ENCODE results near the gene PLS1.

Gene PLS1

GRCh38 chr3:142664819-142665218, 68.6 kb downstream of the PLS1 start:
- ChIA-PET CTCF (no interaction called here), POLR2A (interaction anchor here (0.6 kb wide), 1 partner anchor 135 kb away, joined by 6 read pairs; no protein-coding TSS in a partner anchor)
- H3K27ac ChIP-seq (ENCODE audit: insufficient read depth in 1 of 2, low read depth in 1 of 2, low read length in 2 of 2, poor library complexity in 1 of 2, severe bottlenecking in 2 of 2): no peak overlapping the region

GRCh38 chr3:142670120-142670519, 73.9 kb downstream of the PLS1 start:
- Histone ChIP-seq H3K4me3 (ENCODE audit: control insufficient read depth in 1 of 7, extremely low read depth in 1 of 7, insufficient read depth in 4 of 7, low read depth in 2 of 7, low read length in 6 of 7) (no peak overlapping the region), H3K27me3 (replicated peaks in 2 of 5; ENCODE audit: control insufficient read depth in 4 of 5, insufficient read depth in 5 of 5, low read length in 4 of 5) (no peaks in the 10 kb centered on the region), H3K36me3 (ENCODE audit: control insufficient read depth in 4 of 4, insufficient read depth in 4 of 4, low read length in 3 of 4) (peaks cover 0 to 10% (median 3%) of the 10 kb centered on the region in 4 experiments), H3K4me1 (ENCODE audit: control extremely low read depth in 1 of 4, control insufficient read depth in 4 of 4, insufficient read depth in 4 of 4, low read length in 3 of 4) (no peaks in the 10 kb centered on the region), H3K9me3 (ENCODE audit: control extremely low read depth in 1 of 5, control insufficient read depth in 4 of 5, insufficient read depth in 2 of 5, low read depth in 1 of 5, low read length in 4 of 5) (no peaks in the 10 kb centered on the region), H3K27ac (ENCODE audit: insufficient read depth in 1 of 2, low read depth in 1 of 2, low read length in 2 of 2, poor library complexity in 1 of 2, severe bottlenecking in 2 of 2) (no peak overlapping the region)
- 50% methylated on average over 1 of the region's 1 CpG for whole genome bisulfite sequencing (ENCODE audit: insufficient coverage)
- CTCF ChIA-PET: interaction anchor here (0.9 to 1.0 kb wide), 2 partner anchors 11 to 80 kb away, joined by 3 to 4 read pairs; no protein-coding TSS in a partner anchor
- DNase-seq: no peak
- POLR2A ChIA-PET: no interaction called here

More at GRCh38 chr3:142664819-142665218, 68.6 kb downstream of the PLS1 start:
- no peaks in the 10 kb centered on the region for H3K9me3 ChIP-seq (ENCODE audit: control extremely low read depth in 1 of 5, control insufficient read depth in 4 of 5, insufficient read depth in 2 of 5, low read depth in 1 of 5, low read length in 4 of 5)
- H3K4me1 ChIP-seq (ENCODE audit: control extremely low read depth in 1 of 4, control insufficient read depth in 4 of 4, insufficient read depth in 4 of 4, low read length in 3 of 4): peaks cover 0 to 9% (median 0%) of the 10 kb centered on the region in 4 experiments
- DNase-seq: no peak
- whole genome bisulfite sequencing (ENCODE audit: insufficient coverage): no CpG with 5 or more reads among the region's 2 CpGs
- H3K4me3 ChIP-seq (ENCODE audit: control insufficient read depth in 1 of 7, extremely low read depth in 1 of 7, insufficient read depth in 4 of 7, low read depth in 2 of 7, low read length in 6 of 7): no peak overlapping the region
- H3K27me3 ChIP-seq (replicated peaks in 2 of 5; ENCODE audit: control insufficient read depth in 4 of 5, insufficient read depth in 5 of 5, low read length in 4 of 5): no peaks in the 10 kb centered on the region
- H3K36me3 ChIP-seq (ENCODE audit: control insufficient read depth in 4 of 4, insufficient read depth in 4 of 4, low read length in 3 of 4): no peaks in the 10 kb centered on the region

- Histone ChIP-seq H3K4me1 (ENCODE audit: control extremely low read depth in 1 of 4, control insufficient read depth in 4 of 4, insufficient read depth in 4 of 4, low read length in 3 of 4) (no peaks in the 10 kb centered on the region), H3K4me3 (ENCODE audit: control insufficient read depth in 1 of 7, extremely low read depth in 1 of 7, insufficient read depth in 4 of 7, low read depth in 2 of 7, low read length in 6 of 7) (no peak overlapping the region), H3K36me3 (ENCODE audit: control insufficient read depth in 4 of 4, insufficient read depth in 4 of 4, low read length in 3 of 4) (peaks cover 0 to 10% (median 3%) of the 10 kb centered on the region in 4 experiments), H3K27ac (ENCODE audit: insufficient read depth in 1 of 2, low read depth in 1 of 2, low read length in 2 of 2, poor library complexity in 1 of 2, severe bottlenecking in 2 of 2) (no peak overlapping the region), H3K27me3 (replicated peaks in 2 of 5; ENCODE audit: control insufficient read depth in 4 of 5, insufficient read depth in 5 of 5, low read length in 4 of 5) (no peaks in the 10 kb centered on the region), H3K9me3 (ENCODE audit: control extremely low read depth in 1 of 5, control insufficient read depth in 4 of 5, insufficient read depth in 2 of 5, low read depth in 1 of 5, low read length in 4 of 5) (no peaks in the 10 kb centered on the region)
- DNase-seq: no peak
- WGBS (ENCODE audit: insufficient coverage): no CpG with 5 or more reads among the region's 2 CpGs
- POLR2A ChIA-PET: no interaction called here
- CTCF ChIA-PET: interaction anchor here (1.6 kb wide), 1 partner anchor 30 kb away, joined by 3 read pairs; no protein-coding TSS in a partner anchor
Measured at GRCh38 chr3:142676151-142676550, 80.0 kb downstream of the PLS1 start.

GRCh38 chr3:142680710-142681109, 84.5 kb downstream of the PLS1 start:
- no peak overlapping the region for H3K27ac ChIP-seq (ENCODE audit: insufficient read depth in 1 of 2, low read depth in 1 of 2, low read length in 2 of 2, poor library complexity in 1 of 2, severe bottlenecking in 2 of 2)
- peaks cover 0 to 4% (median 1%) of the 10 kb centered on the region in 4 experiments for H3K36me3 ChIP-seq (ENCODE audit: control insufficient read depth in 4 of 4, insufficient read depth in 4 of 4, low read length in 3 of 4)
- ChIA-PET POLR2A (no interaction called here), CTCF (interaction anchor here (0.6 to 1.4 kb wide), 6 partner anchors 10 to 101 kb away, joined by 3 to 4 read pairs (median 3); no protein-coding TSS in a partner anchor)
- no peak overlapping the region for H3K4me3 ChIP-seq (ENCODE audit: control insufficient read depth in 1 of 7, extremely low read depth in 1 of 7, insufficient read depth in 4 of 7, low read depth in 2 of 7, low read length in 6 of 7)
- H3K27me3 ChIP-seq (replicated peaks in 2 of 5; ENCODE audit: control insufficient read depth in 4 of 5, insufficient read depth in 5 of 5, low read length in 4 of 5): no peaks in the 10 kb centered on the region
- DNase-seq: peak in 2 of 3 donors; percentile 8 to 11
- H3K4me1 ChIP-seq (ENCODE audit: control extremely low read depth in 1 of 4, control insufficient read depth in 4 of 4, insufficient read depth in 4 of 4, low read length in 3 of 4): no peaks in the 10 kb centered on the region
- WGBS (ENCODE audit: insufficient coverage): 83% methylated on average over 2 of the region's 2 CpGs
- no peaks in the 10 kb centered on the region for H3K9me3 ChIP-seq (ENCODE audit: control extremely low read depth in 1 of 5, control insufficient read depth in 4 of 5, insufficient read depth in 2 of 5, low read depth in 1 of 5, low read length in 4 of 5)

GRCh38 chr3:142690613-142691012, 94.4 kb downstream of the PLS1 start:
- DNase-seq: no peak
- Histone ChIP-seq H3K9me3 (ENCODE audit: control extremely low read depth in 1 of 5, control insufficient read depth in 4 of 5, insufficient read depth in 2 of 5, low read depth in 1 of 5, low read length in 4 of 5) (no peaks in the 10 kb centered on the region), H3K36me3 (ENCODE audit: control insufficient read depth in 4 of 4, insufficient read depth in 4 of 4, low read length in 3 of 4) (peaks cover 0 to 8% (median 3%) of the 10 kb centered on the region in 4 experiments), H3K27ac (ENCODE audit: insufficient read depth in 1 of 2, low read depth in 1 of 2, low read length in 2 of 2, poor library complexity in 1 of 2, severe bottlenecking in 2 of 2) (no peak overlapping the region), H3K27me3 (replicated peaks in 2 of 5; ENCODE audit: control insufficient read depth in 4 of 5, insufficient read depth in 5 of 5, low read length in 4 of 5) (no peaks in the 10 kb centered on the region), H3K4me3 (ENCODE audit: control insufficient read depth in 1 of 7, extremely low read depth in 1 of 7, insufficient read depth in 4 of 7, low read depth in 2 of 7, low read length in 6 of 7) (no peak overlapping the region), H3K4me1 (ENCODE audit: control extremely low read depth in 1 of 4, control insufficient read depth in 4 of 4, insufficient read depth in 4 of 4, low read length in 3 of 4) (no peaks in the 10 kb centered on the region)
- CTCF ChIA-PET: no interaction called here
- POLR2A ChIA-PET: no interaction called here
- WGBS (ENCODE audit: insufficient coverage): 100% methylated on average over 2 of the region's 2 CpGs

- Histone ChIP-seq H3K4me3 (ENCODE audit: control insufficient read depth in 1 of 7, extremely low read depth in 1 of 7, insufficient read depth in 4 of 7, low read depth in 2 of 7, low read length in 6 of 7) (no peak overlapping the region), H3K36me3 (ENCODE audit: control insufficient read depth in 4 of 4, insufficient read depth in 4 of 4, low read length in 3 of 4) (peaks cover 0 to 7% (median 2%) of the 10 kb centered on the region in 4 experiments), H3K27me3 (replicated peaks in 2 of 5; ENCODE audit: control insufficient read depth in 4 of 5, insufficient read depth in 5 of 5, low read length in 4 of 5) (no peaks in the 10 kb centered on the region), H3K9me3 (ENCODE audit: control extremely low read depth in 1 of 5, control insufficient read depth in 4 of 5, insufficient read depth in 2 of 5, low read depth in 1 of 5, low read length in 4 of 5) (no peaks in the 10 kb centered on the region), H3K27ac (ENCODE audit: insufficient read depth in 1 of 2, low read depth in 1 of 2, low read length in 2 of 2, poor library complexity in 1 of 2, severe bottlenecking in 2 of 2) (no peak overlapping the region), H3K4me1 (ENCODE audit: control extremely low read depth in 1 of 4, control insufficient read depth in 4 of 4, insufficient read depth in 4 of 4, low read length in 3 of 4) (no peaks in the 10 kb centered on the region)
- DNase-seq: no peak
- POLR2A ChIA-PET: no interaction called here
- WGBS (ENCODE audit: insufficient coverage): 83% methylated on average over 1 of the region's 2 CpGs
- CTCF ChIA-PET: no interaction called here
Measured at GRCh38 chr3:142691527-142691926, 95.3 kb downstream of the PLS1 start.

- Histone ChIP-seq H3K36me3 (ENCODE audit: control insufficient read depth in 4 of 4, insufficient read depth in 4 of 4, low read length in 3 of 4) (peaks cover 0 to 6% (median 0%) of the 10 kb centered on the region in 4 experiments), H3K4me3 (ENCODE audit: control insufficient read depth in 1 of 7, extremely low read depth in 1 of 7, insufficient read depth in 4 of 7, low read depth in 2 of 7, low read length in 6 of 7) (no peak overlapping the region), H3K4me1 (ENCODE audit: control extremely low read depth in 1 of 4, control insufficient read depth in 4 of 4, insufficient read depth in 4 of 4, low read length in 3 of 4) (no peaks in the 10 kb centered on the region), H3K9me3 (ENCODE audit: control extremely low read depth in 1 of 5, control insufficient read depth in 4 of 5, insufficient read depth in 2 of 5, low read depth in 1 of 5, low read length in 4 of 5) (no peaks in the 10 kb centered on the region), H3K27ac (ENCODE audit: insufficient read depth in 1 of 2, low read depth in 1 of 2, low read length in 2 of 2, poor library complexity in 1 of 2, severe bottlenecking in 2 of 2) (no peak overlapping the region), H3K27me3 (replicated peaks in 2 of 5; ENCODE audit: control insufficient read depth in 4 of 5, insufficient read depth in 5 of 5, low read length in 4 of 5) (no peaks in the 10 kb centered on the region)
- peak in 2 of 3 donors; percentile 11 to 53 for DNase-seq
- 97% methylated on average over 7 of the region's 7 CpGs for WGBS (ENCODE audit: insufficient coverage)
- CTCF ChIA-PET: no interaction called here
- POLR2A ChIA-PET: interaction anchor here (0.8 kb wide), 1 partner anchor 14 kb away, joined by 3 read pairs; no protein-coding TSS in a partner anchor
Measured at GRCh38 chr3:142693136-142693853, 97.1 kb downstream of the PLS1 start.
